ENCODE results near the gene C1orf53.
"Not testable (repeated sequence)": the region's sequence is repeated elsewhere in the genome, so short reads cannot be mapped to it uniquely, and the experiment has no call there.

C1orf53 gene

DNA sequence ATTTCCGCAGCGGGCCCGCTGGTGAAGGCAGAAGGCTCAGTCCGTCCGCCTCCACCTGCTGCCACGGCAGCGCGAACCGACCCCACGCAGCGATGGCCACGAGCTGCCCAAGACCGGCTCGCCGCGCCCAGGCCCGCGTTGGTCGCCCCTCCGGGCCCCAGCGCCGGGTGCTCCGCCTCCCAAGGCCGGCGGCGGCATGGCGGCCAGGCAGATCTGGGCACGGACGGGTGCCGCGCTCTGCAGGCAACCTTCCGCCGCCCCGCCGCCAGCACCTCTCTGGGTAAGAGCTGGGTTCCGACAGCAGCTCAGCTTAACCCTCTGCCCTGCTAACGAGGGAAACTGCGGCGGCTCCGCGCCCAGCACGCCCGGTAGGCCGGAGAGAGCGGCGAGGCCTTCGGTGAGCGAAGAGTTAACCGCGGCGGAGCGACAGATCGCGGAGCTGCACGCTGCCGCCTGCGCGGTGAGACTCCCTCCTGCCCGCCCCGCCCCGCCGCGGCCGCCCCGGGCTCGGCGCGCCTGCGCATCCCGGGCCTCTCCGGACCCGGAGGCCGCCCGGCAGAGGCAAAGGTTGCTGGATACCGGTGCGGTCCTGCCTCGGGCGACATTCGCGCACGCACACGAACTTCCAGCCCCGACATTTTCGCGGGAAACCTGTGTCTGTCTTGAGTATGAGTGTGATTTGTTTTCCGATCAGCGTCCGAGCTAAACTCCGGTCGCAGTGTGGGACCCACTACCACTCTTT lies at the start of gene C1orf53:
Gene C1orf53, plus strand, starts transcription at position 177 of the 742 bp plus-strand sequence. Its CDS starts 20 bp downstream, at position 197.
- TF ChIP-seq Cebpa-rat (IDR thresholded peaks at IDR 0.05), result no peak
- H3K36me3 ChIP-seq, result no peaks in the 10 kb centered on the region
- H3K9ac ChIP-seq, result peak within 1 kb of the TSS; percentile 72
- H3K9me3 ChIP-seq, result no peaks in the 10 kb centered on the region
- peaks cover 74% of the 10 kb centered on the region for H3K27me3 ChIP-seq
- H3K4me1 ChIP-seq, result peaks cover 10% of the 10 kb centered on the region; the same call in 1 of the 2 replicates
- peaks cover 47% of the 10 kb centered on the region for H4K20me1 ChIP-seq
- peak within 1 kb of the TSS; percentile 92 for H3K4me2 ChIP-seq
- H3K27ac ChIP-seq, result peak within 1 kb of the TSS; percentile 63
- peak within 1 kb of the TSS; percentile 78 for H3K4me3 ChIP-seq

DNA sequence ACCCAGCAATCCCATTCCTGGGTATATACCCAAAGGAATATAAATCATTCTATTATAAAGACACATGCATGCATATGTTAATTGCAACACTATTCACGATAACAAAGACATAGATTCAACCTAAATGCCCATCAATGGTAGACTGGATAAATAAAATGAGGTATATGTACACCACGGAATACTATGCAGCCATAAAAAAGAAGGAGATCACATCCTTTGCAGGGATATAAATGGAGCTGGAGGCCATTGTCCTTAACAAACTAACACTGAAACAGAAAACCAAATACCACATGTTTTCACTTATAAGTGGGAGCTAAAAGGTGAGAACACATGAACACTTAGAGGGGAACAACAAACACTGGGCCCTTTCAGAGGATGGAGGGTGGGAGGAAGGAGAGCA lies 46.7 kb upstream of the C1orf53 start:
- not testable (repeated sequence) for H3K36me3 ChIP-seq, H3K4me3 ChIP-seq, H3K27ac ChIP-seq, H3K4me2 ChIP-seq, H3K9me3 ChIP-seq, H3K9ac ChIP-seq, H3K27me3 ChIP-seq, H4K20me1 ChIP-seq, H3K4me1 ChIP-seq

DNA sequence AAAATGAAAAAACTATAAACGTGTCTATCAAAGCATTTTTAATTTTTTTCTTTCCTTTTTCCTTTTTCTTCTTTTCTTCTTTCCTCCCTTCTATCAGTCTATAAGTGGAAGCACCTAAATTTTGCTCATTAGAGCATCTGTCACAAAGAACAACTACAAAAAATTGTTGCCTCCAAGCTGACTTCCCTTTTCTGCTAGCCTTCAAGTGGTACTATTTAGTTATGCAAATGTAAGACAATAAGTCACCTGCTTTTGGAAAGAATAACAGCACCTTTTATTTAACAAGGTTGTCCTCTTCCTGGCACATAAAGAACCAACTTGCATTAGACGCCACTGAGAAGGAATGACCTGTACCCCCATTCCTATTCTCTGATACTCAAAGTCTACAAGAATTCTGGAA lies 45.0 kb upstream of the C1orf53 start:
- Histone ChIP-seq H3K4me3 (no peak overlapping the region), H3K4me1 (no peaks in the 10 kb centered on the region), H3K9me3 (no peaks in the 10 kb centered on the region), H3K27ac (no peak overlapping the region), H3K4me2 (no peak overlapping the region), H3K27me3 (no peaks in the 10 kb centered on the region), H3K9ac (no peak overlapping the region), H3K36me3 (no peaks in the 10 kb centered on the region), H4K20me1 (no peaks in the 10 kb centered on the region)
- TF ChIP-seq Cebpa-rat (IDR thresholded peaks at IDR 0.05), result no peak

DNA sequence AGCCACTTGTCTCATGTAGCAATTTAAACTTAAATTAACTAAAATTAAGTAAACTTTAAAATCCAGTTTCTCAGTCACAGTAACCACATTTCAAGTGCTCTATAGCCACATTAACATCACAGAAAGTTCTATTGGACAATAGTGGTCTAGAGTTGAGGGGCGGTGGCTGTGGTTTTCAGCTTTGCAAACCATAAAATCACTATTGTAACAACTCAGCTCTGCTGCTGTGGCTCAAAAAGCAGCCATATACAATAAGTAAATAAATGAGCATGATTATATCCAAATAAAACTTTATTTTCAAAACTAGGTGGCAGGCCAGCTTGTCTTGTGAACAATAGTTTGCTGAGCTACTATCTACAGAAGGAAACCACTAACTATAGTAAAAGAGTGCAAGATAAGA lies 43.4 kb upstream of the C1orf53 start:
- Histone ChIP-seq H3K4me3 (no peak overlapping the region), H3K27me3 (no peaks in the 10 kb centered on the region), H3K4me2 (no peak overlapping the region), H3K9ac (no peak overlapping the region), H3K27ac (no peak overlapping the region), H3K4me1 (no peaks in the 10 kb centered on the region), H3K9me3 (no peaks in the 10 kb centered on the region), H3K36me3 (no peaks in the 10 kb centered on the region), H4K20me1 (no peaks in the 10 kb centered on the region)
- no peak for TF ChIP-seq Cebpa-rat (IDR thresholded peaks at IDR 0.05)

DNA sequence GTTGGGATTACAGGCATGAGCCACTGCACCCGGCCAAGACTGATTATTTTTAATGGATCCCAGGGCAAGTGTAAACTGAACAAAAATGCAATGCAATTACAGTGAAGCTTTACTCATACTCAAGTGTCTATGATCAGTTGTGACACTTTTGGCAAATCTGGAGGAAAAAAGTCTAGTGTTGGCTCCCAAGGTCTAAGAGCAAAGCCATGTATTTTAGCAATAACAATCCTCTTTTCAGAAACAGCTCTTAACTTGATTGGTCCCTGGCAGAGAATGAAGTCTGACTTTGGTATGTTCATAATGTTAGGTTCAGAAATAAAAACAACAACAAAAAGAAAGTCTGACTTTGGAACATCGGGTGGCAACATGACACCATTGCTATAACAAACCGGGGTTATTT lies 40.2 kb upstream of the C1orf53 start:
- no peaks in the 10 kb centered on the region for H3K27me3 ChIP-seq
- H3K4me3 ChIP-seq, result no peak overlapping the region
- no peak overlapping the region for H3K27ac ChIP-seq
- no peaks in the 10 kb centered on the region for H3K36me3 ChIP-seq
- H3K4me2 ChIP-seq, result no peak overlapping the region
- no peaks in the 10 kb centered on the region for H3K9me3 ChIP-seq
- H3K9ac ChIP-seq, result no peak overlapping the region
- H3K4me1 ChIP-seq, result no peaks in the 10 kb centered on the region
- TF ChIP-seq Cebpa-rat (IDR thresholded peaks at IDR 0.05), result no peak
- H4K20me1 ChIP-seq, result no peaks in the 10 kb centered on the region

DNA sequence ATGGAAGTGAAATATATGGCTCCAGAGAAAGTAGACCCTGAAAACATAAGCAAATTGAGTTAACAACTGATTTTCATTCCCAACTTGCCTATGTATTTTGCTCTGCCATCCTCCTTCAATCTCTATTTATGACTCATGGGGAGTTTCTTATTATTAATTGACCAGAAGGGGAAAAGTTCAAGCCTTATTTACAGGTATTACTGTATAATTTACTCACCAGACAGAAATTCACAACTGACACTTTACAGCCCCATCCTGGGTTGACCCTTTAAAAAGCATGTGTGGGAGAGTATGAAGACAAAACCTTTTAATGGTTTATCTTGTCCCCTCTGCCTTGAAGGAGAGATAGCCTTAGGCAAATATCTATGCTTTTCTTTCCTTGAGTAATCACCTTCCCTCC lies 39.8 kb upstream of the C1orf53 start:
- Histone ChIP-seq H3K4me1 (no peaks in the 10 kb centered on the region), H3K4me3 (no peak overlapping the region), H3K4me2 (no peak overlapping the region), H3K9me3 (no peaks in the 10 kb centered on the region), H4K20me1 (no peaks in the 10 kb centered on the region), H3K27me3 (no peaks in the 10 kb centered on the region), H3K36me3 (no peaks in the 10 kb centered on the region), H3K27ac (no peak overlapping the region), H3K9ac (no peak overlapping the region)
- no peak for TF ChIP-seq Cebpa-rat (IDR thresholded peaks at IDR 0.05)

DNA sequence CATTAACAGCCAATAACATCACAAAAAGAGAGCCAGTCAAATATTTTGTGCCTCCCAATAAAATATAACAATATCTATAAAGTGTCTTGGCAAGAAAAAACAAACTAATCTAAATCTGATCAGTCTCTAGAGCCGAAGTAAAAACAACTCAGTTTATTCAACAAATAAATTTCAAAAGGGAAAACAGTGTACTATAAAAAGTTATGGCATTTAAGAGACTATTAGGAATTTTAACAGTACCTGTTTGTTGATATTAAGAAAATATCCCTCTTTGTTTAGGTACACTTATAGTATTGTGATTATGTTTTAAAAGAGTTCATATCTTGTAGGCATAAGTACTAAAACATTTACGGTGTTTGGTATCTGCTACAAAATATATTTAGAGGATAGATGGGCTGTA lies 36.6 kb upstream of the C1orf53 start:
- Histone ChIP-seq H3K4me1 (no peaks in the 10 kb centered on the region), H3K9ac (no peak overlapping the region), H3K36me3 (no peaks in the 10 kb centered on the region), H3K27ac (no peak overlapping the region), H3K4me3 (no peak overlapping the region), H3K27me3 (no peaks in the 10 kb centered on the region), H4K20me1 (no peaks in the 10 kb centered on the region), H3K9me3 (no peaks in the 10 kb centered on the region), H3K4me2 (no peak overlapping the region)
- TF ChIP-seq Cebpa-rat (IDR thresholded peaks at IDR 0.05), result no peak

DNA sequence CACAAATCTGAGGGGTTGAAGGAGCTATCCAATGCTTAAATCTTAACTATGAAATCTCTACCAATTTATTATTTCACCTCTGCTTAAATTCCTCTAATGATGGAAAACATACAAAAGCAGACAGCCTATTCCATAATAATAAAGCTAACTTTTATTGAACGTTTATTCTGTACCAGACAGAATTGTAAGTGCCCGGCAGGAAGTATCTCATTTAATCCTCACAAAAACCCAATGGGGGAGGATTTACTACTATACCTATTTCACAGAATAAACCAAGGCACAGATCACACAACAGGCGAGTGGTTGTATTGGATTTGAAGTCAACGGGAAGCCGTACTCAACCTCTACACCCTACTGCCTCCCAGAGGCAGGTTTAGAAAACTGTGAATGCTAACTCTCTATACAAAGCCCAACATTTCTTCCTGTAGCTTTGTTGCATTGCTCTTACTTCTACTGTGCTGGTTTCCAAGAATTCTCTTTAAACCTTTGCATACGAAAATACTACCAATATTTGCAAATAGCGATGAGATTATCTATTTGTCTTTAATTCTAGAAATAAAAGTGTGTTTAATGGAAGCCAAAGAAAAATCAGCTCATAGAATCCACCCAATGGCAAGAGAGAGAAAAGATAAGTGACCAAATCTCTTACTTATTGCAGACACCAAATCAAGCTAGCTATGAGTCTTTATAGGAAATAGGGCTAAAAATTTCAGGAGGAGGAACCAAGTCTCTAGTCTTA lies 33.5 kb upstream of the C1orf53 start:
- H4K20me1 ChIP-seq, result no peaks in the 10 kb centered on the region
- H3K36me3 ChIP-seq, result no peaks in the 10 kb centered on the region
- no peak overlapping the region for H3K9ac ChIP-seq
- H3K27me3 ChIP-seq, result no peaks in the 10 kb centered on the region
- H3K9me3 ChIP-seq, result no peaks in the 10 kb centered on the region
- no peaks in the 10 kb centered on the region for H3K4me1 ChIP-seq
- no peak overlapping the region for H3K4me3 ChIP-seq
- no peak for TF ChIP-seq Cebpa-rat (IDR thresholded peaks at IDR 0.05)
- H3K4me2 ChIP-seq, result no peak overlapping the region
- H3K27ac ChIP-seq, result no peak overlapping the region

DNA sequence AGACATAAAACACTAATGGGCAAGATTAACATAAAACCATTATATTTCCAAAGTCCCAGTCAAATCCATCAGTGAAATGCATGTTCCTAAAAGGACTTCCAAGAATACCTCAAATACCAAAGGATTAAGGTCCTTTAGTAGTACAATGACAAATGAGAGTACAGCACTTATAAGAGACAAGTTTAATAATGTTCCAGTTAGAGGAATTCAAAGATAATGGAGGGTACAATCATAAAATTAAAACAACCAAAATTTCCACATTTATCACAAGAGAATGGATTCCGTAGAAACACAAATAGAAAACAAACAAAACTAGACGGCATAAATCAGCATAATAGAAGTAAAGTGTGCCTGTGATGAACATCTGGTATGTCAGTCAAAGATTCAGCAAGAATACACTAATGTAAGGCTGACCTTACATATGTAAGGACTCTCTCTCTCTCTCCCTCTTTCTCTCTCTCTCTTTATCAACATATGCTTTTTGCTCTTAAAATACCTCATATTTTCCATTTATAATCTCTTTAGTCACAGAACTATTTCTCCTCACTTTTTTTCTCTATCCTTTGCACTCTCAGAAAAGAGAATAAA lies 32.8 kb upstream of the C1orf53 start:
- no peaks in the 10 kb centered on the region for H3K9me3 ChIP-seq
- H3K4me2 ChIP-seq, result no peak overlapping the region
- H3K4me3 ChIP-seq, result no peak overlapping the region
- no peak overlapping the region for H3K9ac ChIP-seq
- H3K27ac ChIP-seq, result no peak overlapping the region
- H3K36me3 ChIP-seq, result no peaks in the 10 kb centered on the region
- no peak for TF ChIP-seq Cebpa-rat (IDR thresholded peaks at IDR 0.05)
- no peaks in the 10 kb centered on the region for H3K4me1 ChIP-seq
- H3K27me3 ChIP-seq, result no peaks in the 10 kb centered on the region
- no peaks in the 10 kb centered on the region for H4K20me1 ChIP-seq

DNA sequence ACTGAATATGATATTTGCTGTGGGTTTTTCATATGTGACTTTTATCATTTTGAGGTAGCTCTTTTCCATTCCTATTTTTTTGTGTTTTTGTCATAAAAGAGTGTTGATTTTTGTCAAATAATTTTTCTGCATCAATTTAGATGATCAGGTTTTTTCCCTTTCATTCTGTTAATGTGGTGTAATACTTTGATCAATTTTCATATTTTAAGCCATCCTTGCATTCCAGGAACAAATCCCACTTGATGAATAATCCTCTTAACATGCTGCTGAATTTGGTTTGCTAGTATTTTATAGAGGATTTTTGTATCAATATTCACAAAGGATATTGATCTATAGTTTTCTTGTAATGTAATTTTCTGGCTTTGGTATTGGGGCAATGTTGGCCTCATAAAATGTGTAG lies 25.5 kb upstream of the C1orf53 start:
- TF ChIP-seq Cebpa-rat (IDR thresholded peaks at IDR 0.05), result no peak
- Histone ChIP-seq H3K4me1 (no peaks in the 10 kb centered on the region), H3K27ac (no peak overlapping the region)

DNA sequence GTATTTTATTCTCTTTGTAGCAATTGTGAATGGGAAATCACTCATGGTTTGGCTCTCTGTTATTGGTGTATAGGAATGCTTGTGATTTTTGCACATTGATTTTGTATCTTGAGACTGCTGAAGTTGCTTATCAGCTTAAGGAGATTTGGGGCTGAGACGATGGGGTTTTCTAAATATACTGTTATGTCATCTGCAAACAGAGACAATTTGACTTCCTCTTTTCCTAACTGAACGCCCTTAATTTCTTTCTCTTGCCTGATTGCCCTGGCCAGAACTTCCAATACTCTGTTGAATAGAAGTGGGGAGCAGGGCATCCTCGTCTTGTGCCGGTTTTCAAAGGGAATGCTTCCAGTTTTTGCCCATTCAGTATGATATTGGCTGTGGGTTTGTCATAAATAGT lies 22.0 kb upstream of the C1orf53 start:
- H3K4me3 ChIP-seq, H3K27ac ChIP-seq, H3K4me2 ChIP-seq, H3K27me3 ChIP-seq, H3K9me3 ChIP-seq, H3K36me3 ChIP-seq, H3K9ac ChIP-seq, H3K4me1 ChIP-seq, H4K20me1 ChIP-seq: not testable (repeated sequence)

More for the DNA sequence above, 25.5 kb upstream of the C1orf53 start:
- no peaks in the 10 kb centered on the region for H3K27me3 ChIP-seq
- H4K20me1 ChIP-seq, result no peaks in the 10 kb centered on the region
- no peak overlapping the region for H3K9ac ChIP-seq
- no peak overlapping the region for H3K4me3 ChIP-seq
- H3K4me2 ChIP-seq, result no peak overlapping the region
- H3K36me3 ChIP-seq, result no peaks in the 10 kb centered on the region
- no peaks in the 10 kb centered on the region; the same call in 1 of the 2 replicates for H3K9me3 ChIP-seq

DNA sequence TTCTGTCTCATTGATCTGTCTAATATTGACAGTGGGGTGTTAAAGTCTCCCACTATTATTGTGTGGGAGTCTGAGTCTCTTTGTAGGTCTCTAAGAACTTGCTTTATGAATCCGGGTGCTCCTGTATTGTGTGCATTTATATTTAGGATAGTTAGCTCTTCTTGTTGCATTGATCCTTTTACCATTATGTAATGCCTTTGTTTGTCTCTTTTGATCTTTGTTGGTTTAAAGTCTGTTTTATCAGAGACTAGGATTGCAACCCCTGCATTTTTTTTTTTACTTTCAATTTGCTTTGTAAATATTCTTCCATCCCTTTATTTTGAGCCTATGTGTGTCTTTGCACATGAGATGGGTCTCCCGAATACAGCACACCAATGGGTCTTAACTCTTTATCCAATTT lies 20.2 kb upstream of the C1orf53 start:
- not testable (repeated sequence) for H3K4me1 ChIP-seq, H3K9me3 ChIP-seq, H3K9ac ChIP-seq, H3K27ac ChIP-seq, H3K4me3 ChIP-seq, H4K20me1 ChIP-seq, H3K4me2 ChIP-seq, H3K36me3 ChIP-seq, H3K27me3 ChIP-seq

All from BLaER1 (cell line).